IPS-15b (cell line): ENCODE results near the gene NFATC4.

ENCODE experiments used
- H3K27me3 ChIP-seq: one replicate; pipeline ENCODE4 v1.6.1; 2013; ENCODE audit warnings: low read length; ENCODE audit not compliant: control insufficient read depth, insufficient read depth
- H3K36me3 ChIP-seq: one replicate; pipeline ENCODE4 v1.6.1; 2013; ENCODE audit warnings: low read length; ENCODE audit not compliant: control insufficient read depth, insufficient read depth
- H3K4me1 ChIP-seq: one replicate; pipeline ENCODE4 v1.6.1; 2013; ENCODE audit warnings: mild to moderate bottlenecking, low read length; ENCODE audit not compliant: control insufficient read depth, insufficient read depth
- H3K4me3 ChIP-seq: one replicate; pipeline ENCODE4 v1.5.1; 2013; ENCODE audit warnings: low read depth, low read length
- H3K9ac ChIP-seq: one replicate; pipeline ENCODE4 v1.6.1; 2013; ENCODE audit warnings: low read depth, mild to moderate bottlenecking, low read length
- H3K9me3 ChIP-seq: one replicate; pipeline ENCODE4 v1.6.1; 2013; ENCODE audit warnings: mild to moderate bottlenecking, low read length; ENCODE audit not compliant: control insufficient read depth, insufficient read depth

NFATC4 gene

GRCh38 chr14:24409192-24409591 is 41.2 kb downstream of the NFATC4 start:
- Histone ChIP-seq H3K4me1 (no peaks in the 10 kb centered on the region), H3K9ac (no peak overlapping the region), H3K36me3 (peaks cover 16% of the 10 kb centered on the region), H3K27me3 (no peaks in the 10 kb centered on the region), H3K9me3 (no peaks in the 10 kb centered on the region), H3K4me3 (no peak overlapping the region)

DNA sequence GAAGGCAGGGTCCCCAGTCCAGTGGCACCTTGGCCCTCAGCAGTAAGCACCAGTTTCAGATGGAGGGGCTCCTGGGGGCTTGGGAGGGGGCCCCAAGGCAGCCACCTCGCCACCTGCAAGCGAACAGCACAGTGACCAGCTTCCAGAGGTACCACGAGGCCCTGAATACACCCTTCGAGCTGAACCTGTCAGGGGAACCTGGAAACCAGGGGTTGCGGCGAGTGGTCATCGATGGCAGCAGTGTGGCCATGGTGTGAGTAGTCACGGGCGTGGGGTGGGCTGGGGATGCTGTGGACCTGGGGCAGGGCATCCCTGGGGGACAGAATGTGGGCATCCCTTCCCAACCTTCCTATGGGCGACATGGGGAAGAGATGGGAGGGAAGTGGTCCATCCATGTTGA is 42.0 kb downstream of the NFATC4 start:
- no peaks in the 10 kb centered on the region for H3K4me1 ChIP-seq
- no peaks in the 10 kb centered on the region for H3K27me3 ChIP-seq
- H3K9ac ChIP-seq, result no peak overlapping the region
- H3K36me3 ChIP-seq, result peaks cover 21% of the 10 kb centered on the region
- no peak overlapping the region for H3K4me3 ChIP-seq
- H3K9me3 ChIP-seq, result no peaks in the 10 kb centered on the region

DNA sequence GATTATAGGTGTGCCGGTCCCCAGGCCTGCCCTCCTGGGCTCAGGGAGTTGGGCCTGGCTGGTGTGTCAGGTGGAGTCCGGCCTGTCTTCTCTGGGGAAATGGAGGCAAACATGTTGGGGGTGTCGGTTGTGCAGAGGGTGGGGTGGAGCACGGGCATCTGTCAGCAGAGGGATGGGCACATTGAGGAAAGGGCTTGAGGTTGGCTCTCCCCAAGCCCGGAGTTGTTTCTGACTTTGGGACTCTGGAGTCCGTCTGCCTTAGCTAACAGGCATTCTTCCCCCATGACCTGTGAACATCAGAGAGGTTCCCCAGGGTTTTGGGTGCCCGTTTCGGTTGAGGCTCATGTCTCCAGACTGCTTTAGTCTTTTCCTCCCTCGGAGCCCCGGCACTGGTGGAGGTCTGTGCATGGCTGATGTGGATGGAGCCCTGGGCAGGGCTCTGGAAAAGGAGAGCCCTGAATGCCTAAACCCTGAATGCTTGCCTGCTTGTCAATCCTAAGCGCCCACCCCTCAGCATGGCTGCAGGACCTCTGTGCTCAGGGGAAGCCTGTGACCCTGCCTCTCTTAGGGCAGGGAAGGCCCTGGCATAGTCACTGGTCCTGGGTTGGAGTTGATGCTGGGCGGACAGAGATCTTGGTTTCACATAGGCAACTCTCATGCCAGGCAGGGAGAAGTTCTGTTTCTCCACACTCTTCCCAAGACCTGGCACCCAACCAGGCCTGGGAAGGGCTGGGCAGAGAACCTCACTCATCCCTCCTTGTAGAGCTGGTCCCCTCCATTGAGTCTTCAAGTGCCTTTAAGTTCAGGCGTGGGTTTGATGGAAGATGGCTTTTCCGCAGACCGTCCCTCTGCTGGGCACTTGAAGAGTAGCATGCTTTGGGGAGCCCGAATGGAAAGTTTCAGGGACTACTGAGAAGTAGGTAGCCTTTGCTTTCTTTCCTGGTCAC is 43.7 kb downstream of the NFATC4 start:
- H3K36me3 ChIP-seq, result peaks cover 21% of the 10 kb centered on the region
- no peak overlapping the region for H3K4me3 ChIP-seq
- no peaks in the 10 kb centered on the region for H3K9me3 ChIP-seq
- H3K4me1 ChIP-seq, result no peaks in the 10 kb centered on the region
- no peak overlapping the region for H3K9ac ChIP-seq
- no peaks in the 10 kb centered on the region for H3K27me3 ChIP-seq

- Histone ChIP-seq H3K4me3 (no peak overlapping the region), H3K9me3 (no peaks in the 10 kb centered on the region), H3K4me1 (no peaks in the 10 kb centered on the region), H3K36me3 (peaks cover 19% of the 10 kb centered on the region), H3K9ac (no peak overlapping the region), H3K27me3 (peaks cover 5% of the 10 kb centered on the region)
Observed at GRCh38 chr14:24414077-24414476, 46.1 kb downstream of the NFATC4 start.

DNA sequence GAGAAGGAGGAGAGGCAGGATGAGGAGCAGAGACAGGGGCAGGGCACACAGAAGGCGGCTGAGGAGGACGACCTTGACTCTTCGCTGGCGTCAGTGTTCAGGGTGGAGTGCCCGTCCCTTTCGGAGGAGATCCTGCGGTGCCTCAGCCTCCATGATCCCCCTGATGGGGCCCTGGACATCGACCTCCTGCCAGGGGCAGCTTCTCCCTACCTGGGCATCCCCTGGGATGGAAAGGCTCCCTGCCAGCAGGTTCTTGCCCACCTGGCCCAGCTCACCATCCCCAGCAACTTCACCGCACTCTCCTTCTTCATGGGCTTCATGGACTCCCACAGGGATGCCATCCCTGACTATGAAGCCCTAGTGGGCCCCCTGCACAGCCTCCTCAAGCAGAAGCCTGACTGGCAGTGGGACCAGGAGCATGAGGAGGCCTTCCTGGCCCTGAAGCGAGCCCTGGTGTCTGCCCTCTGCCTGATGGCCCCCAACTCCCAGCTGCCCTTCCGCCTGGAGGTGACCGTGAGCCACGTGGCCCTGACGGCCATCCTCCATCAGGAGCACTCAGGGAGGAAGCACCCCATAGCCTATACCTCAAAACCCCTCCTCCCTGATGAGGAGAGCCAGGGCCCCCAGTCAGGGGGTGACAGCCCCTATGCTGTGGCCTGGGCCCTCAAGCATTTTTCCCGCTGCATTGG is 46.9 kb downstream of the NFATC4 start:
- no peaks in the 10 kb centered on the region for H3K4me1 ChIP-seq
- H3K9ac ChIP-seq, result no peak overlapping the region
- peaks cover 5% of the 10 kb centered on the region for H3K27me3 ChIP-seq
- H3K9me3 ChIP-seq, result no peaks in the 10 kb centered on the region
- no peak overlapping the region for H3K4me3 ChIP-seq
- peaks cover 19% of the 10 kb centered on the region for H3K36me3 ChIP-seq

GRCh38 chr14:24415421-24416253 is 47.7 kb downstream of the NFATC4 start:
- no peaks in the 10 kb centered on the region for H3K4me1 ChIP-seq
- no peak overlapping the region for H3K9ac ChIP-seq
- peaks cover 5% of the 10 kb centered on the region for H3K27me3 ChIP-seq
- H3K36me3 ChIP-seq, result peaks cover 13% of the 10 kb centered on the region
- H3K4me3 ChIP-seq, result no peak overlapping the region
- no peaks in the 10 kb centered on the region for H3K9me3 ChIP-seq

DNA sequence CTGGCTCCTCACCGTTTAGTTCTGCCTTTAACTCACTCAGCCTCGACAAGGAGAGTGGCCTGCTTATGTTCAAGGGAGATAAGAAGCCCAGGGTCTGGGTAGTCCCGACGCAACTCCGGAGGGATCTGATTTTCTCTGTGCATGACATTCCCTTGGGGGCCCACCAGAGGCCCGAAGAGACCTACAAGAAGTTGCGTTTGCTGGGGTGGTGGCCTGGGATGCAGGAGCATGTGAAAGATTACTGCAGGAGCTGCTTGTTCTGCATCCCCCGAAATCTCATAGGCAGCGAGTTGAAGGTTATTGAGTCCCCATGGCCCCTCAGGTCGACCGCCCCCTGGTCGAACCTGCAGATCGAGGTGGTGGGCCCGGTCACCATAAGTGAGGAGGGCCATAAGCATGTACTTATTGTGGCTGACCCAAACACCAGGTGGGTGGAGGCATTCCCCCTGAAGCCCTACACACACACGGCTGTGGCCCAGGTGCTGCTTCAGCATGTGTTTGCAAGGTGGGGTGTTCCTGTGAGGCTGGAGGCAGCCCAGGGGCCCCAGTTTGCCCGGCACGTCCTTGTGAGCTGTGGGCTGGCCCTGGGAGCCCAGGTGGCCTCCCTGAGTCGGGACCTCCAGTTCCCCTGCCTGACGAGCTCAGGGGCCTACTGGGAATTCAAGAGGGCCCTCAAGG is 48.4 kb downstream of the NFATC4 start:
- no peak overlapping the region for H3K9ac ChIP-seq
- H3K36me3 ChIP-seq, result peaks cover 13% of the 10 kb centered on the region
- peaks cover 5% of the 10 kb centered on the region for H3K27me3 ChIP-seq
- no peaks in the 10 kb centered on the region for H3K9me3 ChIP-seq
- H3K4me1 ChIP-seq, result no peaks in the 10 kb centered on the region
- no peak overlapping the region for H3K4me3 ChIP-seq

DNA sequence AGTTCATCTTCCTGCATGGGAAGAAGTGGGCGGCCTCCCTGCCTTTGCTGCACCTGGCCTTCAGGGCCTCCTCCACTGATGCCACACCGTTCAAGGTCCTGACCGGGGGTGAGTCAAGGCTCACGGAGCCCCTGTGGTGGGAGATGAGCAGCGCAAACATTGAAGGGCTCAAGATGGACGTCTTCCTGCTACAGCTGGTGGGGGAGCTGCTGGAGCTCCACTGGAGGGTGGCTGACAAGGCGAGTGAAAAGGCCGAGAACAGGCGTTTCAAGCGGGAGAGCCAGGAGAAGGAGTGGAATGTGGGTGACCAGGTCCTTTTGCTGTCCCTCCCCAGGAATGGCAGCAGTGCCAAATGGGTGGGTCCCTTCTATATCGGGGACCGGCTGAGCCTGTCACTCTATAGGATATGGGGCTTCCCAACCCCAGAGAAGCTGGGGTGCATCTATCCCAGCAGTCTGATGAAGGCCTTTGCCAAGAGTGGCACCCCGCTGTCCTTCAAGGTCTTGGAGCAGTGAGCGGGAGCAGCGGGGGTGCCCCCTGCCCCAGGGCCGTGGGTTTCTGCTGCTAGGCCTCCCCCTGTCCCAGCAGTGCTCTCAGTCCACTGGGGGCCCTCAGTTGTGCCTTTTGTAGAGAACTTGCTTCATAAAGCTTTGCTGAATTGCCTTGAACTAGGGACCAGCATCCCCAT is 49.1 kb downstream of the NFATC4 start:
- H3K4me1 ChIP-seq, result no peaks in the 10 kb centered on the region
- no peak overlapping the region for H3K9ac ChIP-seq
- no peaks in the 10 kb centered on the region for H3K9me3 ChIP-seq
- H3K4me3 ChIP-seq, result no peak overlapping the region
- H3K27me3 ChIP-seq, result peaks cover 5% of the 10 kb centered on the region
- H3K36me3 ChIP-seq, result peaks cover 13% of the 10 kb centered on the region

DNA sequence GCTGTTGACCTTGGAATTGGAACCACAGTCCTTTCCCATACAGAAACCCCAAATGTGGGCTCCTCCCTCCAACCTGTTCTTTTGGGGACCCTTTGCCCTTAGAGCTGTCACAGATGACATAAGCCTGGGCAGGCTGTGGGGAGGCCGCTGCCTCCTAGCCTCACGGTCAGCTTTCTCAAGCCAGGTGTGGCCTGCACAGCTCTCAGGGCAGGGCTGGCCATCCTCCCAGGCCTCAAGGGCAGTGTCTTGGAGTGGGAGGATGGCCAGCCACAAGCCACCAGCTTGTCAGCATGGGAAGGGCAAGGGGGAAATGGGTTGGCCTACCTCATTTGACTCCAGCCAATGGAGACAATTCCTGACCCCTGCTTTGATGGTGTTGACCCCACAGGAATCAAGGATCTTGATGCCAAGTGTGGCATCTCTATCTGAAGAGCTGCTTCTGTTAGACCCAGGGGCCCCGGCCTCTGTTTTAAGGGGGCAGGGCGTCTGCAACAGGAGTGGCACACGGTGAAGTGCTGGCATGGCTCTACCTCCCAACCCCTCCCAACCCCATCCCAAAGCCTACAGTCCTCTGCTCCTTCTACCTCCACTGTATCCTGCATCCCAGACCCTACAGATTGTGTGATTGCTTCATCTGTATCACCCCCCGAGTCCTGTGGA is 50.0 kb downstream of the NFATC4 start:
- Histone ChIP-seq H3K9ac (no peak overlapping the region), H3K4me3 (no peak overlapping the region), H3K27me3 (peaks cover 9% of the 10 kb centered on the region), H3K9me3 (no peaks in the 10 kb centered on the region), H3K36me3 (peaks cover 11% of the 10 kb centered on the region), H3K4me1 (no peaks in the 10 kb centered on the region)

- Histone ChIP-seq H3K9ac (no peak overlapping the region), H3K9me3 (no peaks in the 10 kb centered on the region), H3K4me3 (no peak overlapping the region), H3K4me1 (no peaks in the 10 kb centered on the region), H3K27me3 (peaks cover 12% of the 10 kb centered on the region), H3K36me3 (peaks cover 6% of the 10 kb centered on the region)
Observed at GRCh38 chr14:24418492-24418873, 50.5 kb downstream of the NFATC4 start.
